ENCODE results near the gene CHGA.

Gene CHGA

GRCh38 chr14:92922883-92923743 lies at the start of gene CHGA:
Gene CHGA, plus strand, starts transcription at chr14:92923150. Its CDS starts 210 bp downstream, at chr14:92923360.
- peak; percentile 82 for DNase-seq

- no peak for DNase-seq
These were observed 47.8 kb upstream of the CHGA start for GRCh38 chr14:92874962-92875661.

GRCh38 chr14:92877757-92878431 lies 45.1 kb upstream of the CHGA start:
- no peak for DNase-seq

GRCh38 chr14:92880351-92880750 lies 42.6 kb upstream of the CHGA start:
- DNase-seq: no peak

GRCh38 chr14:92880851-92881250 lies 42.1 kb upstream of the CHGA start:
- DNase-seq: no peak

GRCh38 chr14:92883066-92883465 lies 39.9 kb upstream of the CHGA start:
- DNase-seq: no peak

GRCh38 chr14:92884410-92884809 lies 38.5 kb upstream of the CHGA start:
- no peak for DNase-seq

GRCh38 chr14:92885279-92886061 lies 37.5 kb upstream of the CHGA start:
- no peak for DNase-seq

- no peak for DNase-seq
These were observed 36.6 kb upstream of the CHGA start for GRCh38 chr14:92886337-92886736.

- DNase-seq: no peak
These were observed 35.8 kb upstream of the CHGA start for GRCh38 chr14:92887157-92887556.

GRCh38 chr14:92888896-92889295 lies 34.1 kb upstream of the CHGA start:
- no peak for DNase-seq

- no peak for DNase-seq
These were observed 31.9 kb upstream of the CHGA start for GRCh38 chr14:92890830-92891588.

- DNase-seq: no peak
These were observed 30.4 kb upstream of the CHGA start for GRCh38 chr14:92892589-92892988.

- no peak for DNase-seq
These were observed 27.5 kb upstream of the CHGA start for GRCh38 chr14:92895352-92895878.

- DNase-seq: no peak
These were observed 24.9 kb upstream of the CHGA start for GRCh38 chr14:92897922-92898565.

- DNase-seq: no peak
These were observed 24.3 kb upstream of the CHGA start for GRCh38 chr14:92898566-92899131.

GRCh38 chr14:92900660-92901059 lies 22.3 kb upstream of the CHGA start:
- DNase-seq: no peak

- DNase-seq: no peak
These were observed 20.8 kb upstream of the CHGA start for GRCh38 chr14:92902191-92902590.

GRCh38 chr14:92902726-92903125 lies 20.2 kb upstream of the CHGA start:
- DNase-seq: no peak

GRCh38 chr14:92903359-92903758 lies 19.6 kb upstream of the CHGA start:
- no peak for DNase-seq

- no peak for DNase-seq
These were observed 17.3 kb upstream of the CHGA start for GRCh38 chr14:92905667-92906066.

Measured in right forelimb (tissue), 1 donor.